ENCODE results near the gene TMEM52B. TPM values are rescaled to one million over a fixed set of nuclear protein-coding genes. Genes with fewer than 3 reads are reported as not detected.
A peak's percentile ranks its signal among the peaks of the same experiment; 100 is the strongest.

The TMEM52B gene
- total and polyA plus RNA-seq, 2 of the 13 experiments (the other 11 are each of a cell fraction or from before 2014, with no cell fraction given): not detected

- TF ChIP-seq ZNF784 (CRISPR knock-in tag; IDR thresholded peaks at IDR 0.05; ENCODE audit: borderline replicate concordance): no peak
- TF ChIP-seq POLR2AphosphoS2 (IDR thresholded peaks at IDR 0.05; ENCODE audit: low read depth, low read length): 0 out of 2 replicates have a peak, but pooled peaks have one; percentile 63
- TF ChIP-seq BORCS8-MEF2B (CRISPR knock-in tag; IDR thresholded peaks at IDR 0.05): peak; percentile 58; the same call in 1 of the 2 replicates
- TF ChIP-seq HMGXB4 (CRISPR knock-in tag; IDR thresholded peaks at IDR 0.05; ENCODE audit: borderline replicate concordance in 1 of 2, low read depth in 1 of 2): peak; percentile 48 to 66; a peak in 3 of 4 replicates
- TF ChIP-seq ZNF414 (CRISPR knock-in tag; IDR thresholded peaks at IDR 0.05): 0 out of 2 replicates have a peak, but pooled peaks have one; percentile 40
- TF ChIP-seq ZNF883 (CRISPR knock-in tag; IDR thresholded peaks at IDR 0.05; ENCODE audit: not compliant biosample characterization): peak; percentile 28
- TF ChIP-seq, protein P1, sequence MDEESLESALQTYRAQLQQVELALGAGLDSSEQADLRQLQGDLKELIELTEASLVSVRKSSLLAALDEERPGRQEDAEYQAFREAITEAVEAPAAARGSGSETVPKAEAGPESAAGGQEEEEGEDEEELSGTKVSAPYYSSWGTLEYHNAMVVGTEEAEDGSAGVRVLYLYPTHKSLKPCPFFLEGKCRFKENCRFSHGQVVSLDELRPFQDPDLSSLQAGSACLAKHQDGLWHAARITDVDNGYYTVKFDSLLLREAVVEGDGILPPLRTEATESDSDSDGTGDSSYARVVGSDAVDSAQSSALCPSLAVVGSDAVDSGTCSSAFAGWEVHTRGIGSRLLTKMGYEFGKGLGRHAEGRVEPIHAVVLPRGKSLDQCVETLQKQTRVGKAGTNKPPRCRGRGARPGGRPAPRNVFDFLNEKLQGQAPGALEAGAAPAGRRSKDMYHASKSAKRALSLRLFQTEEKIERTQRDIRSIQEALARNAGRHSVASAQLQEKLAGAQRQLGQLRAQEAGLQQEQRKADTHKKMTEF (CRISPR knock-in tag; IDR thresholded peaks at IDR 0.05): peak; percentile 86
- no peak for TF ChIP-seq MBNL3 (CRISPR knock-in tag; conservative IDR thresholded peaks at IDR 0.05)
- peak; percentile 90 for TF ChIP-seq SAP130 (CRISPR knock-in tag; IDR thresholded peaks at IDR 0.05; ENCODE audit: low read depth)
- TF ChIP-seq JARID2 (CRISPR knock-in tag; IDR thresholded peaks at IDR 0.05; ENCODE audit: insufficient replicate concordance): no peak
- TF ChIP-seq ZNF629 (CRISPR knock-in tag; conservative IDR thresholded peaks at IDR 0.05): no peak
- TF ChIP-seq PAWR (CRISPR knock-in tag; IDR thresholded peaks at IDR 0.05; ENCODE audit: borderline replicate concordance): no peak
- TF ChIP-seq MTA3 (CRISPR knock-in tag; IDR thresholded peaks at IDR 0.05): no peak
- TF ChIP-seq PAXIP1 (CRISPR knock-in tag; conservative IDR thresholded peaks at IDR 0.05): peak; percentile 40
- no peak for TF ChIP-seq NCOA1 (CRISPR knock-in tag; IDR thresholded peaks at IDR 0.05)
- TF ChIP-seq, protein P2, sequence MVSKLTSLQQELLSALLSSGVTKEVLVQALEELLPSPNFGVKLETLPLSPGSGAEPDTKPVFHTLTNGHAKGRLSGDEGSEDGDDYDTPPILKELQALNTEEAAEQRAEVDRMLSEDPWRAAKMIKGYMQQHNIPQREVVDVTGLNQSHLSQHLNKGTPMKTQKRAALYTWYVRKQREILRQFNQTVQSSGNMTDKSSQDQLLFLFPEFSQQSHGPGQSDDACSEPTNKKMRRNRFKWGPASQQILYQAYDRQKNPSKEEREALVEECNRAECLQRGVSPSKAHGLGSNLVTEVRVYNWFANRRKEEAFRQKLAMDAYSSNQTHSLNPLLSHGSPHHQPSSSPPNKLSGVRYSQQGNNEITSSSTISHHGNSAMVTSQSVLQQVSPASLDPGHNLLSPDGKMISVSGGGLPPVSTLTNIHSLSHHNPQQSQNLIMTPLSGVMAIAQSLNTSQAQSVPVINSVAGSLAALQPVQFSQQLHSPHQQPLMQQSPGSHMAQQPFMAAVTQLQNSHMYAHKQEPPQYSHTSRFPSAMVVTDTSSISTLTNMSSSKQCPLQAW (CRISPR knock-in tag; IDR thresholded peaks at IDR 0.05): 0 out of 2 replicates have a peak, but pooled peaks have one; percentile 50
These were observed 33.3 kb downstream of the TMEM52B start (continued) for GRCh38 chr12:10211940-10212738.

Data from HepG2 (cell line).